ENCODE measurements around the gene TMEM203. TPM values are rescaled to one million over a fixed set of nuclear protein-coding genes. Genes with fewer than 3 reads are reported as not detected.

The TMEM203 gene
- total and polyA plus RNA-seq, 2 of the 13 experiments (the other 11 are each of a cell fraction or from before 2014, with no cell fraction given): 23.4 to 36.7 TPM

DNA sequence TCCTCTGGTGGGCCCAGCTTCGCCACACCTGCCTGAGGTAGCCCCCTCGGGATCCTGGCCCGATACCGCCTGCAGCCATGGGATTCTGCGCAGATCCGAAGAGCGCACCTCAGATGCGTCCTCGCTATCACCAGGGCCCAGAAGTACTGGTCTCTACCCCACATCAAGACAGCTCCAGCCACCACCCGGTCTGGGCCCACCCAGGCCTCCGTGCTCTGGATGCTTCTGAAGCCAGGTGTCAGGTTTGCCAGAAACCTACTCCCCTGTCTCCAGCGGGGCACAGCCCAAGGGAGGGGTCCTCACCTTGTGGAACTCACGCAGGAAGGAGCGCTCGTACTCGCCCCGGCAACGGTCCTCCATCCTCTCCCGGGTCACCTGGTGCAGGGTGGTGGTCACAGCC is 19.5 kb downstream of the TMEM203 start:
- H3K36me3 ChIP-seq (replicated peaks in 1 of 2; ENCODE audit: control insufficient read depth in 1 of 2, insufficient read depth in 2 of 2, low read length in 2 of 2): peaks cover 23 to 32% of the 10 kb centered on the region in 2 experiments; a peak in 4 of 5 replicates
- no peak overlapping the region for H3K9ac ChIP-seq (ENCODE audit: insufficient read depth, low read depth, low read length)
- H3K27ac ChIP-seq (ENCODE audit: extremely low read length, insufficient read depth, low read length): no peak overlapping the region
- DNase-seq (ENCODE audit: low spot score) (no peak), FAIRE-seq (no peak), ATAC-seq (no peak)
- in situ Hi-C loops (cut with HindIII; ENCODE audit: extremely low pct_ligation_motif_present, low pct_unique_long_range_greater_than_20kb) (loop anchor here (5.0 kb wide), 1 partner anchor 41 kb away; the partner anchor contains the start of genes CYSRT1 and RNF224), intact Hi-C loops (cut with micrococcal nuclease; ENCODE audit: unreplicated experiment) (no loop called here)
- no peaks in the 10 kb centered on the region for H3K9me3 ChIP-seq (ENCODE audit: low read length)
- no peak overlapping the region for H2AFZ ChIP-seq (ENCODE audit: low read length)
- no TSS peak for BruUV-seq (replicated peaks)
- CTCF ChIA-PET (ENCODE audit: low intra/inter-chr PET ratio, low total read pairs): no interaction called here
- WGBS (ENCODE audit: low lambda C conversion rate): 95% methylated on average over 8 of the region's 19 CpGs
- H3K4me3 ChIP-seq (replicated peaks in 1 of 3; ENCODE audit: insufficient read depth in 1 of 3, low read depth in 2 of 3, low read length in 3 of 3): no peak overlapping the region; a peak in 1 of 6 replicates
- peaks cover 26% of the 10 kb centered on the region for H3K79me2 ChIP-seq (ENCODE audit: insufficient read depth, low read length)
- no peaks in the 10 kb centered on the region for H4K20me1 ChIP-seq (ENCODE audit: insufficient read depth, low read length)
- POLR2A ChIA-PET: no interaction called here
- no peaks in the 10 kb centered on the region for H3K27me3 ChIP-seq (ENCODE audit: control insufficient read depth in 1 of 2, insufficient read depth in 2 of 2, low read length in 2 of 2)
- no peak overlapping the region for H3K4me2 ChIP-seq (ENCODE audit: low read depth, low read length)
- H3K4me1 ChIP-seq (ENCODE audit: insufficient read depth, low read length): peaks cover 28% of the 10 kb centered on the region
- TF ChIP-seq, protein P1, sequence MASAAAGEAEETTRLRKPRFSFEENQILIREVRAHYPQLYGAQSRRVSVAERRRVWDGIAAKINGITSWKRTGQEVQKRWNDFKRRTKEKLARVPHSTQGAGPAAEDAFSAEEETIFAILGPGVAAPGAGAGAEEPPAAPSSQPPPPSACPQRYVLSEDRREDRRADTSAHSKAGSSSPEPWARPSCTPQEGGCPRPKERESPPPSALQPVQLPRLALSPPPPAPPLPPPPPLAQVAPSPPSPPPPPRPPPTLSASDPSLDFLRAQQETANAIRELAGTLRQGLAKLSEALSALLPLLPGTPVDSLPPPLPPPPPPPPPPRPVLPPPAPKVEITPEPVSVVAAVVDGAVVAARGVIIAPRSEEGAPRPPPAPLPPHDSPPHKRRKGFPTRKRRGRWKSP (CRISPR knock-in tag; IDR thresholded peaks at IDR 0.05): no peak
- TF ChIP-seq ZNF432 (CRISPR knock-in tag; IDR thresholded peaks at IDR 0.05; ENCODE audit: borderline replicate concordance): no peak
- no peak for TF ChIP-seq ZNF180 (CRISPR knock-in tag; IDR thresholded peaks at IDR 0.05; ENCODE audit: borderline replicate concordance, low read depth)
- TF ChIP-seq, protein P2, sequence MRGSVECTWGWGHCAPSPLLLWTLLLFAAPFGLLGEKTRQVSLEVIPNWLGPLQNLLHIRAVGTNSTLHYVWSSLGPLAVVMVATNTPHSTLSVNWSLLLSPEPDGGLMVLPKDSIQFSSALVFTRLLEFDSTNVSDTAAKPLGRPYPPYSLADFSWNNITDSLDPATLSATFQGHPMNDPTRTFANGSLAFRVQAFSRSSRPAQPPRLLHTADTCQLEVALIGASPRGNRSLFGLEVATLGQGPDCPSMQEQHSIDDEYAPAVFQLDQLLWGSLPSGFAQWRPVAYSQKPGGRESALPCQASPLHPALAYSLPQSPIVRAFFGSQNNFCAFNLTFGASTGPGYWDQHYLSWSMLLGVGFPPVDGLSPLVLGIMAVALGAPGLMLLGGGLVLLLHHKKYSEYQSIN (CRISPR knock-in tag; IDR thresholded peaks at IDR 0.05; ENCODE audit: borderline replicate concordance): no peak
- TF ChIP-seq, protein P3, sequence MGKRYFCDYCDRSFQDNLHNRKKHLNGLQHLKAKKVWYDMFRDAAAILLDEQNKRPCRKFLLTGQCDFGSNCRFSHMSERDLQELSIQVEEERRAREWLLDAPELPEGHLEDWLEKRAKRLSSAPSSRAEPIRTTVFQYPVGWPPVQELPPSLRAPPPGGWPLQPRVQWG (CRISPR knock-in tag; IDR thresholded peaks at IDR 0.05; ENCODE audit: borderline replicate concordance, low read depth): no peak
- no peak for TF ChIP-seq ZNF629 (CRISPR knock-in tag; conservative IDR thresholded peaks at IDR 0.05)
- TF ChIP-seq, protein P4, sequence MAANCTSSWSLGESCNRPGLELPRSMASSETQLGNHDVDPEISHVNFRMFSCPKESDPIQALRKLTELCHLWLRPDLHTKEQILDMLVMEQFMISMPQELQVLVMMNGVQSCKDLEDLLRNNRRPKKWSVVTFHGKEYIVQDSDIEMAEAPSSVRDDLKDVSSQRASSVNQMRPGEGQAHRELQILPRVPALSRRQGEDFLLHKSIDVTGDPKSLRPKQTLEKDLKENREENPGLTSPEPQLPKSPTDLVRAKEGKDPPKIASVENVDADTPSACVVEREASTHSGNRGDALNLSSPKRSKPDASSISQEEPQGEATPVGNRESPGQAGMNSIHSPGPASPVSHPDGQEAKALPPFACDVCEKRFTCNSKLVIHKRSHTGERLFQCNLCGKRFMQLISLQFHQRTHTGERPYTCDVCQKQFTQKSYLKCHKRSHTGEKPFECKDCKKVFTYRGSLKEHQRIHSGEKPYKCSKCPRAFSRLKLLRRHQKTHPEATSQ (CRISPR knock-in tag; IDR thresholded peaks at IDR 0.05; ENCODE audit: borderline replicate concordance): no peak
- TF ChIP-seq YY1 (IDR thresholded peaks at IDR 0.05; ENCODE audit: insufficient read depth, insufficient replicate concordance, low read depth, low read length): no peak
- TF ChIP-seq, protein P5, sequence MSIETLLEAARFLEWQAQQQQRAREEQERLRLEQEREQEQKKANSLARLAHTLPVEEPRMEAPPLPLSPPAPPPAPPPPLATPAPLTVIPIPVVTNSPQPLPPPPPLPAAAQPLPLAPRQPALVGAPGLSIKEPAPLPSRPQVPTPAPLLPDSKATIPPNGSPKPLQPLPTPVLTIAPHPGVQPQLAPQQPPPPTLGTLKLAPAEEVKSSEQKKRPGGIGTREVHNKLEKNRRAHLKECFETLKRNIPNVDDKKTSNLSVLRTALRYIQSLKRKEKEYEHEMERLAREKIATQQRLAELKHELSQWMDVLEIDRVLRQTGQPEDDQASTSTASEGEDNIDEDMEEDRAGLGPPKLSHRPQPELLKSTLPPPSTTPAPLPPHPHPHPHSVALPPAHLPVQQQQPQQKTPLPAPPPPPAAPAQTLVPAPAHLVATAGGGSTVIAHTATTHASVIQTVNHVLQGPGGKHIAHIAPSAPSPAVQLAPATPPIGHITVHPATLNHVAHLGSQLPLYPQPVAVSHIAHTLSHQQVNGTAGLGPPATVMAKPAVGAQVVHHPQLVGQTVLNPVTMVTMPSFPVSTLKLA (IDR thresholded peaks at IDR 0.05): no peak
- TF ChIP-seq, protein P6, sequence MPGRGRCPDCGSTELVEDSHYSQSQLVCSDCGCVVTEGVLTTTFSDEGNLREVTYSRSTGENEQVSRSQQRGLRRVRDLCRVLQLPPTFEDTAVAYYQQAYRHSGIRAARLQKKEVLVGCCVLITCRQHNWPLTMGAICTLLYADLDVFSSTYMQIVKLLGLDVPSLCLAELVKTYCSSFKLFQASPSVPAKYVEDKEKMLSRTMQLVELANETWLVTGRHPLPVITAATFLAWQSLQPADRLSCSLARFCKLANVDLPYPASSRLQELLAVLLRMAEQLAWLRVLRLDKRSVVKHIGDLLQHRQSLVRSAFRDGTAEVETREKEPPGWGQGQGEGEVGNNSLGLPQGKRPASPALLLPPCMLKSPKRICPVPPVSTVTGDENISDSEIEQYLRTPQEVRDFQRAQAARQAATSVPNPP (CRISPR knock-in tag; IDR thresholded peaks at IDR 0.05): no peak
- no peak for TF ChIP-seq THAP11 (CRISPR knock-in tag; IDR thresholded peaks at IDR 0.05)
- TF ChIP-seq, protein P7, sequence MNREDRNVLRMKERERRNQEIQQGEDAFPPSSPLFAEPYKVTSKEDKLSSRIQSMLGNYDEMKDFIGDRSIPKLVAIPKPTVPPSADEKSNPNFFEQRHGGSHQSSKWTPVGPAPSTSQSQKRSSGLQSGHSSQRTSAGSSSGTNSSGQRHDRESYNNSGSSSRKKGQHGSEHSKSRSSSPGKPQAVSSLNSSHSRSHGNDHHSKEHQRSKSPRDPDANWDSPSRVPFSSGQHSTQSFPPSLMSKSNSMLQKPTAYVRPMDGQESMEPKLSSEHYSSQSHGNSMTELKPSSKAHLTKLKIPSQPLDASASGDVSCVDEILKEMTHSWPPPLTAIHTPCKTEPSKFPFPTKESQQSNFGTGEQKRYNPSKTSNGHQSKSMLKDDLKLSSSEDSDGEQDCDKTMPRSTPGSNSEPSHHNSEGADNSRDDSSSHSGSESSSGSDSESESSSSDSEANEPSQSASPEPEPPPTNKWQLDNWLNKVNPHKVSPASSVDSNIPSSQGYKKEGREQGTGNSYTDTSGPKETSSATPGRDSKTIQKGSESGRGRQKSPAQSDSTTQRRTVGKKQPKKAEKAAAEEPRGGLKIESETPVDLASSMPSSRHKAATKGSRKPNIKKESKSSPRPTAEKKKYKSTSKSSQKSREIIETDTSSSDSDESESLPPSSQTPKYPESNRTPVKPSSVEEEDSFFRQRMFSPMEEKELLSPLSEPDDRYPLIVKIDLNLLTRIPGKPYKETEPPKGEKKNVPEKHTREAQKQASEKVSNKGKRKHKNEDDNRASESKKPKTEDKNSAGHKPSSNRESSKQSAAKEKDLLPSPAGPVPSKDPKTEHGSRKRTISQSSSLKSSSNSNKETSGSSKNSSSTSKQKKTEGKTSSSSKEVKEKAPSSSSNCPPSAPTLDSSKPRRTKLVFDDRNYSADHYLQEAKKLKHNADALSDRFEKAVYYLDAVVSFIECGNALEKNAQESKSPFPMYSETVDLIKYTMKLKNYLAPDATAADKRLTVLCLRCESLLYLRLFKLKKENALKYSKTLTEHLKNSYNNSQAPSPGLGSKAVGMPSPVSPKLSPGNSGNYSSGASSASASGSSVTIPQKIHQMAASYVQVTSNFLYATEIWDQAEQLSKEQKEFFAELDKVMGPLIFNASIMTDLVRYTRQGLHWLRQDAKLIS (CRISPR knock-in tag; IDR thresholded peaks at IDR 0.05): no peak
- TF ChIP-seq ZNF101 (CRISPR knock-in tag; IDR thresholded peaks at IDR 0.05; ENCODE audit: borderline replicate concordance, low read depth): no peak
